NCI-H510A (cell line): Measurements from ENCODE around the gene TMCO1.
"Not testable (repeated sequence)": the region's sequence is repeated elsewhere in the genome, so short reads cannot be mapped to it uniquely, and the experiment has no call there.

Experiments
- DNase-seq: peaks from one replicate; lab custom pipeline; 2025; lab: John Stamatoyannopoulos, UW

TMCO1 gene

GRCh38 chr1:165747632-165748447 lies 20.8 kb downstream of the TMCO1 start:
- DNase-seq: no peak

GRCh38 chr1:165744913-165745312 lies 23.8 kb downstream of the TMCO1 start:
- not testable (repeated sequence) for DNase-seq

- no peak for DNase-seq
These were observed 26.5 kb downstream of the TMCO1 start for GRCh38 chr1:165742194-165742593.

DNA sequence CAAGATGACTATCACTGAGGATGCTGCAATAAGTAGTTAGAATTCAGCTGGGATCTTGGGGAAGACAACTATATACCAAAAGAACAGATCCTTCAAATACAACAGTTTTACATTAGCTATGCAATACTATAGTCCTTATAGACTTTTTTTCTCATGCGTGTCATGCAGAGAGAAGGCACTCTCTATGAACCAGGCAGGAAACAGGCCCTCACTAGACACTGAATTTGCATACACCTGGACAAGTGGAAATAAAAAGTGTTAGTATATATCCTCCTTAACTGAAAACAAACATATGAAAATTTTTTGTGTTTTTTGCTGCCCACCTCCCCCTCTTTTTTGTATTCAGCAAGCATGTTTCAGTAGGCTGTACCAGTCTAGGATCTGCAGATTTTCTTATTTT lies 29.9 kb downstream of the TMCO1 start:
- peak; percentile 18 for DNase-seq

- no peak for DNase-seq
These were observed 31.5 kb downstream of the TMCO1 start for GRCh38 chr1:165737196-165737595.

- DNase-seq: no peak
These were observed 33.8 kb downstream of the TMCO1 start for GRCh38 chr1:165734906-165735305.

GRCh38 chr1:165726841-165727240 lies 41.8 kb downstream of the TMCO1 start:
- no peak for DNase-seq

GRCh38 chr1:165726169-165726568 lies 42.5 kb downstream of the TMCO1 start:
- DNase-seq: no peak

- no peak for DNase-seq
These were observed 50.7 kb downstream of the TMCO1 start for GRCh38 chr1:165717918-165718515.

GRCh38 chr1:165716265-165717051 lies 52.2 kb downstream of the TMCO1 start:
- DNase-seq: not testable (repeated sequence)

- no peak for DNase-seq
These were observed 55.9 kb downstream of the TMCO1 start for GRCh38 chr1:165712764-165713163.

GRCh38 chr1:165707984-165708706 lies 60.5 kb downstream of the TMCO1 start:
- no peak for DNase-seq

DNA sequence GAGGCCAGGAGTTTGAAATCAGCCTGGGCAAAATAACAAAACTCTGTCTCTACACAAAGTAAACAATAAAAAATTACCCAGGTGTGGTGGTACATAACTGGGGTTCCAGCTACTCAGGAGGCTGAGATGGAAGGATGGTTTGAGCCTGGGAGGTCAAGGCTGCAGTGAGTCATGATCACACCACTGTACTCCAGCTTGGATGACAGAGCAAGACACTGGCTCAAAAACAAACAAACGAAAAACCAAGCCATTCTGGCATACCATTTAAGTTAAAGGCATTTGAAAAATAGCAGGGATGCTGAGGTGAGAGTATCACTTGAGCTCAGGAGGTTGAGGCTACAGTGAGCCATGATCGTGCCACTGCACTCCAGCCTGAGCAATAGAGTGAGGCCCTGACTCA lies 65.0 kb downstream of the TMCO1 start:
- DNase-seq: no peak

GRCh38 chr1:165701922-165702321 lies 66.7 kb downstream of the TMCO1 start:
- DNase-seq: not testable (repeated sequence)

- DNase-seq: no peak
These were observed 69.1 kb downstream of the TMCO1 start for GRCh38 chr1:165699577-165699976.

GRCh38 chr1:165698761-165699052 lies 70.0 kb downstream of the TMCO1 start:
- no peak for DNase-seq

- peak; percentile 87 for DNase-seq
These were observed 70.5 kb downstream of the TMCO1 start, which contains the start of gene ALDH9A1 for GRCh38 chr1:165697881-165698760. Gene ALDH9A1, minus strand, starts transcription at chr1:165698562. Its CDS starts 4 bp downstream, at chr1:165698558.

- DNase-seq: no peak
These were observed 71.2 kb downstream of the TMCO1 start for GRCh38 chr1:165697491-165697880.

- no peak for DNase-seq
These were observed 72.0 kb downstream of the TMCO1 start for GRCh38 chr1:165696625-165697100.

DNA sequence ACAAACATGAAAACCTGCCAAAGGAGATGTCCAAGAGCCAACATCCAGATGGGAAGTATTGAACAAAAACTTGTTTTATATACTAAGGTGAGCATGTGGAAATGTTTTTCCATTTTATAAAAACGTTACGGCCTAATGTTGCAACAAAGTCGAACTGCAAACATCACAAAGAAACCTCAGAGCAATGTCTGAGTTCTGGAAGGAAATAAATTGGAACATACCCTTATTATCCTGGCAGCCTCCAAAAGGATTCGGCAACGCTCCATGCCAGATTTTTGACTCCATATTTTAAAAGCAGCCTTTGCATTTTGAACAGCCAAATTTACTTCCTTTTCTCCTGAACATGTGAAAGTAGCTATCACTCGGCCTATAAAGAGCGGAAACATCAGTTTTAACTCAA lies 73.6 kb downstream of the TMCO1 start:
- DNase-seq: no peak

- DNase-seq: no peak
These were observed 80.6 kb downstream of the TMCO1 start for GRCh38 chr1:165688046-165688445.
